ENCODE results near the gene ROBO1.
A peak's percentile ranks its signal among the peaks of the same experiment; 100 is the strongest.
"Not testable (repeated sequence)": the region's sequence is repeated elsewhere in the genome, so short reads cannot be mapped to it uniquely, and the experiment has no call there.

ROBO1 gene

GRCh38 chr3:79217096-79217495 is 550.7 kb downstream of the ROBO1 start:
- DNase-seq, result no peak

GRCh38 chr3:79215286-79215685 is 552.5 kb downstream of the ROBO1 start:
- DNase-seq, result no peak

GRCh38 chr3:79211586-79212359 is 556.0 kb downstream of the ROBO1 start:
- peak; percentile 7 for DNase-seq

GRCh38 chr3:79204351-79204750 is 563.4 kb downstream of the ROBO1 start:
- DNase-seq, result no peak

- DNase-seq, result no peak
These were observed 564.7 kb downstream of the ROBO1 start for GRCh38 chr3:79203144-79203519.

GRCh38 chr3:79202471-79203143 is 565.2 kb downstream of the ROBO1 start:
- DNase-seq, result no peak

GRCh38 chr3:79200456-79200855 is 567.3 kb downstream of the ROBO1 start:
- DNase-seq, result no peak

- DNase-seq, result no peak
These were observed 567.8 kb downstream of the ROBO1 start for GRCh38 chr3:79199966-79200365.

- DNase-seq, result no peak
These were observed 580.4 kb downstream of the ROBO1 start for GRCh38 chr3:79187426-79187825.

- DNase-seq, result no peak
These were observed 583.5 kb downstream of the ROBO1 start for GRCh38 chr3:79184251-79184650.

- DNase-seq, result peak; percentile 45
These were observed 584.3 kb downstream of the ROBO1 start for GRCh38 chr3:79183496-79183895.

GRCh38 chr3:79178471-79179180 is 589.2 kb downstream of the ROBO1 start:
- DNase-seq, result peak; percentile 72

- peak; percentile 33 for DNase-seq
These were observed 591.9 kb downstream of the ROBO1 start for GRCh38 chr3:79175870-79176269.

GRCh38 chr3:79173259-79173658 is 594.5 kb downstream of the ROBO1 start:
- not testable (repeated sequence) for DNase-seq

- no peak for DNase-seq
These were observed 595.6 kb downstream of the ROBO1 start for GRCh38 chr3:79172241-79172640.

GRCh38 chr3:79170021-79170420 is 597.8 kb downstream of the ROBO1 start:
- DNase-seq, result peak; percentile 22

GRCh38 chr3:79167651-79168416 is 600.0 kb downstream of the ROBO1 start:
- no peak for DNase-seq

GRCh38 chr3:79162653-79163052 is 605.1 kb downstream of the ROBO1 start:
- no peak for DNase-seq

- DNase-seq, result no peak
These were observed 605.9 kb downstream of the ROBO1 start for GRCh38 chr3:79161941-79162340.

- no peak for DNase-seq
These were observed 607.4 kb downstream of the ROBO1 start for GRCh38 chr3:79160421-79160820.

- DNase-seq, result no peak
These were observed 608.1 kb downstream of the ROBO1 start for GRCh38 chr3:79159736-79160135.

- DNase-seq, result peak; percentile 1
These were observed 610.6 kb downstream of the ROBO1 start for GRCh38 chr3:79157191-79157590.

GRCh38 chr3:79154865-79155264 is 612.9 kb downstream of the ROBO1 start:
- peak; percentile 77 for DNase-seq
